ENCODE data around the gene CTSS.
"Not testable (repeated sequence)": the region's sequence is repeated elsewhere in the genome, so short reads cannot be mapped to it uniquely, and the experiment has no call there.

CTSS gene

GRCh38 chr1:150765296-150765976 is at the start of gene CTSS:
CTSS (minus strand) TSS chr1:150765778; CDS start chr1:150764763, 1,015 bp downstream.
- peak within 1 kb of the TSS; percentile 98 for H3K4me3 Mint-ChIP-seq
- peaks cover 8% of the 10 kb centered on the region for H3K36me3 Mint-ChIP-seq
- peak within 1 kb of the TSS; percentile 99 for H3K27ac Mint-ChIP-seq
- H3K27me3 Mint-ChIP-seq = no peaks in the 10 kb centered on the region
- peaks cover 45% of the 10 kb centered on the region for H3K4me1 Mint-ChIP-seq (ENCODE audit: low read depth)
- no peaks in the 10 kb centered on the region for H3K9me3 Mint-ChIP-seq (ENCODE audit: low read depth)

GRCh38 chr1:150813028-150813707 is 47.6 kb upstream of the CTSS start:
- no peaks in the 10 kb centered on the region for H3K9me3 Mint-ChIP-seq (ENCODE audit: low read depth)
- no peak overlapping the region for H3K4me3 Mint-ChIP-seq
- H3K4me1 Mint-ChIP-seq (ENCODE audit: low read depth) = peaks cover 1% of the 10 kb centered on the region
- no peak overlapping the region for H3K27ac Mint-ChIP-seq
- no peaks in the 10 kb centered on the region for H3K27me3 Mint-ChIP-seq
- peaks cover 6% of the 10 kb centered on the region for H3K36me3 Mint-ChIP-seq

- Mint-ChIP-seq H3K9me3 (ENCODE audit: low read depth) (no peaks in the 10 kb centered on the region), H3K36me3 (peaks cover 2% of the 10 kb centered on the region), H3K27ac (no peak overlapping the region), H3K4me3 (no peak overlapping the region), H3K4me1 (ENCODE audit: low read depth) (peaks cover 19% of the 10 kb centered on the region), H3K27me3 (no peaks in the 10 kb centered on the region)
Measured at GRCh38 chr1:150810958-150811659, 45.5 kb upstream of the CTSS start.

GRCh38 chr1:150809651-150810050 is 44.1 kb upstream of the CTSS start:
- Mint-ChIP-seq H3K36me3 (peaks cover 2% of the 10 kb centered on the region), H3K27me3 (no peaks in the 10 kb centered on the region), H3K27ac (no peak overlapping the region), H3K9me3 (ENCODE audit: low read depth) (no peaks in the 10 kb centered on the region), H3K4me1 (ENCODE audit: low read depth) (peaks cover 19% of the 10 kb centered on the region), H3K4me3 (no peak overlapping the region)

- Mint-ChIP-seq H3K36me3 (no peaks in the 10 kb centered on the region), H3K27me3 (no peaks in the 10 kb centered on the region), H3K27ac (no peak overlapping the region), H3K9me3 (ENCODE audit: low read depth) (no peaks in the 10 kb centered on the region), H3K4me3 (no peak overlapping the region), H3K4me1 (ENCODE audit: low read depth) (peaks cover 19% of the 10 kb centered on the region)
Measured at GRCh38 chr1:150808846-150809245, 43.3 kb upstream of the CTSS start.

- Mint-ChIP-seq H3K36me3 (peaks cover 3% of the 10 kb centered on the region), H3K4me3 (peak within 1 kb of the TSS; percentile 32), H3K27ac (no peak within 1 kb of the TSS), H3K9me3 (ENCODE audit: low read depth) (no peaks in the 10 kb centered on the region), H3K4me1 (ENCODE audit: low read depth) (peaks cover 19% of the 10 kb centered on the region), H3K27me3 (no peaks in the 10 kb centered on the region)
Measured at GRCh38 chr1:150808121-150808520, 42.5 kb upstream of the CTSS start, which contains the start of gene CTSK. CTSK (minus strand) TSS chr1:150808260; CDS start chr1:150806805, 1,455 bp downstream.

- peak overlapping the region; percentile 32 for H3K4me3 Mint-ChIP-seq
- H3K27me3 Mint-ChIP-seq = no peaks in the 10 kb centered on the region
- peaks cover 3% of the 10 kb centered on the region for H3K36me3 Mint-ChIP-seq
- no peak overlapping the region for H3K27ac Mint-ChIP-seq
- no peaks in the 10 kb centered on the region for H3K9me3 Mint-ChIP-seq (ENCODE audit: low read depth)
- peaks cover 19% of the 10 kb centered on the region for H3K4me1 Mint-ChIP-seq (ENCODE audit: low read depth)
Measured at GRCh38 chr1:150807249-150808023, 41.9 kb upstream of the CTSS start.

- H3K27me3 Mint-ChIP-seq = no peaks in the 10 kb centered on the region
- H3K36me3 Mint-ChIP-seq = peaks cover 3% of the 10 kb centered on the region
- H3K9me3 Mint-ChIP-seq (ENCODE audit: low read depth) = no peaks in the 10 kb centered on the region
- H3K27ac Mint-ChIP-seq = no peak overlapping the region
- peaks cover 19% of the 10 kb centered on the region for H3K4me1 Mint-ChIP-seq (ENCODE audit: low read depth)
- no peak overlapping the region for H3K4me3 Mint-ChIP-seq
Measured at GRCh38 chr1:150805899-150806298, 40.3 kb upstream of the CTSS start.

GRCh38 chr1:150804671-150805070 is 39.1 kb upstream of the CTSS start:
- Mint-ChIP-seq H3K4me1 (ENCODE audit: low read depth) (peaks cover 19% of the 10 kb centered on the region), H3K9me3 (ENCODE audit: low read depth) (no peaks in the 10 kb centered on the region), H3K27ac (no peak overlapping the region), H3K36me3 (peaks cover 5% of the 10 kb centered on the region), H3K4me3 (no peak overlapping the region), H3K27me3 (no peaks in the 10 kb centered on the region)

GRCh38 chr1:150799089-150799488 is 33.5 kb upstream of the CTSS start:
- peaks cover 13% of the 10 kb centered on the region for H3K36me3 Mint-ChIP-seq
- H3K27ac Mint-ChIP-seq = no peak overlapping the region
- H3K9me3 Mint-ChIP-seq (ENCODE audit: low read depth) = no peaks in the 10 kb centered on the region
- H3K27me3 Mint-ChIP-seq = no peaks in the 10 kb centered on the region
- H3K4me3 Mint-ChIP-seq = no peak overlapping the region
- no peaks in the 10 kb centered on the region for H3K4me1 Mint-ChIP-seq (ENCODE audit: low read depth)

- Mint-ChIP-seq H3K27ac (no peak overlapping the region), H3K36me3 (peaks cover 13% of the 10 kb centered on the region), H3K9me3 (ENCODE audit: low read depth) (no peaks in the 10 kb centered on the region), H3K4me3 (no peak overlapping the region), H3K27me3 (no peaks in the 10 kb centered on the region), H3K4me1 (ENCODE audit: low read depth) (no peaks in the 10 kb centered on the region)
Measured at GRCh38 chr1:150798525-150798924, 32.9 kb upstream of the CTSS start.

GRCh38 chr1:150796374-150796773 is 30.8 kb upstream of the CTSS start:
- Mint-ChIP-seq H3K27ac (no peak overlapping the region), H3K4me3 (no peak overlapping the region), H3K4me1 (ENCODE audit: low read depth) (no peaks in the 10 kb centered on the region), H3K9me3 (ENCODE audit: low read depth) (no peaks in the 10 kb centered on the region), H3K27me3 (no peaks in the 10 kb centered on the region), H3K36me3 (peaks cover 10% of the 10 kb centered on the region)

- not testable (repeated sequence) for H3K9me3 Mint-ChIP-seq (ENCODE audit: low read depth); H3K4me1 Mint-ChIP-seq (ENCODE audit: low read depth); H3K27ac Mint-ChIP-seq; H3K36me3 Mint-ChIP-seq; H3K27me3 Mint-ChIP-seq; H3K4me3 Mint-ChIP-seq
Measured at GRCh38 chr1:150793778-150794177, 28.2 kb upstream of the CTSS start.

GRCh38 chr1:150793221-150793620 is 27.6 kb upstream of the CTSS start:
- Mint-ChIP-seq H3K4me1 (ENCODE audit: low read depth) (no peaks in the 10 kb centered on the region), H3K27me3 (no peaks in the 10 kb centered on the region), H3K9me3 (ENCODE audit: low read depth) (no peaks in the 10 kb centered on the region), H3K27ac (no peak overlapping the region), H3K4me3 (no peak overlapping the region), H3K36me3 (peaks cover 7% of the 10 kb centered on the region)

GRCh38 chr1:150791585-150791984 is 26.0 kb upstream of the CTSS start:
- H3K36me3 Mint-ChIP-seq = peaks cover 5% of the 10 kb centered on the region
- no peaks in the 10 kb centered on the region for H3K27me3 Mint-ChIP-seq
- H3K27ac Mint-ChIP-seq = no peak overlapping the region
- H3K4me1 Mint-ChIP-seq (ENCODE audit: low read depth) = no peaks in the 10 kb centered on the region
- no peaks in the 10 kb centered on the region for H3K9me3 Mint-ChIP-seq (ENCODE audit: low read depth)
- no peak overlapping the region for H3K4me3 Mint-ChIP-seq

All from activated naive CD8-positive, alpha-beta T cell (primary cell).